Mammary epithelial cell (primary cell): ENCODE data around the gene FNDC5.

Experiments used
- CTCF ChIP-seq, 2 donors: IDR thresholded peaks in 1 of 2; conservative IDR thresholded peaks in 1 of 2; 2 replicates each; pipeline ENCODE4 v1.5.1; 2011 to 2012; ENCODE audit warnings: inconsistent platforms in 2 of 2, low read length in 2 of 2, mild to moderate bottlenecking in 2 of 2, control low read depth in 1 of 2, low read depth in 1 of 2; ENCODE audit not compliant: insufficient read depth in 1 of 2; ENCODE audit errors: extremely low read depth in 1 of 2
- EZH2 ChIP-seq: IDR thresholded peaks from 2 replicates; pipeline ENCODE4 v1.6.1; 2012; ENCODE audit warnings: low read length, inconsistent platforms, borderline replicate concordance

DNA sequence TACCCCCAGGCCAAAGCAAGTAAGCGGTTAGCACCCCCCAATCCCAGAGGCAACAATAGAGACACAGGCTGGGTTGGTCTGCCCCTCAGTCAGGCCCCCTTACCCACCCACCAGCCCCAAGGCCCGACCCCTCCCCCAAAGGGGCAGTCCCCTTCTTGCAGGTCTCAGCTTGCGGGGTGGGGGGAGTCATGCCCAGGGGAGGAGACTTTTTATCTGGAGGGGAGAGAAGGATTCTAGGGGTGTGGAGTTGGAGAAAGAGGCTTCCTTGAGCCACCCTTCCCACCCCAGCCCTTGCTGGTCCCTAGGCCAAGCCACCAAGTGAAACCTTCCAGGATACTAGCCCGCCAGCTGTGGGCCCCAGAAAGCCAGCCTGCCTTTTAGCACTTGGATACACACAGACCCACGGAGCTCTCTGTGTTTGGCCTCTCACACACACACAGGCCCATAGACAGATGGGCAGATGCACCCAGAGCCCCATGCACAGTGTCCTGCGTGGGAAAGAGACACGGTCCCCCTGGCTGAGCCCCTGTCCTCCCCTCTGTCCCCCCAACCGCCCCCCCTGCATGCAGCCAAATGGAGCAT lies 23.4 kb upstream of the FNDC5 start:
- no peak for TF ChIP-seq CTCF (conservative IDR thresholded peaks at IDR 0.05 in 1 of 2, IDR thresholded peaks at IDR 0.05 in 1 of 2; ENCODE audit: extremely low read depth in 1 of 2, insufficient read depth in 1 of 2, low read depth in 1 of 2, low read length in 2 of 2)
- no peak for TF ChIP-seq EZH2
